Cardiac muscle cell (in vitro differentiated cells and primary cell): ENCODE results near the gene INPP4A. TPM values are rescaled to one million over a fixed set of nuclear protein-coding genes. Genes with fewer than 3 reads are reported as not detected.

ENCODE experiments used
- DNase-seq, 2 donors: peaks; one replicate each; pipeline versions ENCODE4 v3.0.0 to v3.0.0-alpha.2; 2010 to 2017; ENCODE audit warnings: low read depth in 1 of 2, low spot score in 1 of 2
- H3K27ac ChIP-seq: fragments of 200-600 bp; sonication (generic); 2 replicates; pipeline ENCODE4 v1.5.1; 2016
- H3K27me3 ChIP-seq: fragments of 200-600 bp; sonication (generic); 2 replicates; pipeline ENCODE4 v1.6.0; 2016; ENCODE audit warnings: control low read depth
- H3K36me3 ChIP-seq: fragments of 200-600 bp; sonication (generic); 2 replicates; pipeline ENCODE4 v1.5.1; 2016; ENCODE audit warnings: control low read depth
- H3K4me1 ChIP-seq: fragments of 200-600 bp; sonication (generic); 2 replicates; pipeline ENCODE4 v1.8.1; 2017; ENCODE audit warnings: low read depth, mild to moderate bottlenecking, mixed run types
- H3K4me3 ChIP-seq: fragments of 200-600 bp; sonication (generic); 2 replicates; pipeline ENCODE4 v1.5.1; 2016; ENCODE audit warnings: mild to moderate bottlenecking
- H3K9me3 ChIP-seq: fragments of 200-600 bp; sonication (generic); 2 replicates; pipeline ENCODE4 v1.5.1; 2017; ENCODE audit warnings: low read depth, mild to moderate bottlenecking, control low read depth
- polyA plus RNA-seq: library from polyadenylated mRNA; unstranded; fragments of >200 nt; fragmentation: Nextera tagmentation; extraction: Ambion mirVana; gene quantifications from 2 replicates; pipeline ENCODE4 v1.2.1, GENCODE V29; 2016
- total RNA-seq: library from RNA; depleted of rRNA; stranded (reverse); fragments of >200 nt; gene quantifications from 2 replicates; pipeline ENCODE4 v1.2.3, GENCODE V29; 2016
- TF ChIP-seq, protein P1 (sequence below): IDR thresholded peaks from 2 replicates; pipeline ENCODE4 v1.5.1; 2012; ENCODE audit warnings: low read depth, mild to moderate bottlenecking, low read length

INPP4A gene
- total and polyA plus RNA-seq, 2 experiments from 2014 or later: 11.6 to 25.0 TPM

- Histone ChIP-seq H3K4me1 (peaks cover 15% of the 10 kb centered on the region), H3K27me3 (no peaks in the 10 kb centered on the region), H3K36me3 (peaks cover 28% of the 10 kb centered on the region), H3K27ac (peak within 1 kb of the TSS; percentile 99), H3K4me3 (peak within 1 kb of the TSS; percentile 86), H3K9me3 (no peaks in the 10 kb centered on the region)
- peak; percentile 94 to 95 for DNase-seq
- TF ChIP-seq, protein P1, sequence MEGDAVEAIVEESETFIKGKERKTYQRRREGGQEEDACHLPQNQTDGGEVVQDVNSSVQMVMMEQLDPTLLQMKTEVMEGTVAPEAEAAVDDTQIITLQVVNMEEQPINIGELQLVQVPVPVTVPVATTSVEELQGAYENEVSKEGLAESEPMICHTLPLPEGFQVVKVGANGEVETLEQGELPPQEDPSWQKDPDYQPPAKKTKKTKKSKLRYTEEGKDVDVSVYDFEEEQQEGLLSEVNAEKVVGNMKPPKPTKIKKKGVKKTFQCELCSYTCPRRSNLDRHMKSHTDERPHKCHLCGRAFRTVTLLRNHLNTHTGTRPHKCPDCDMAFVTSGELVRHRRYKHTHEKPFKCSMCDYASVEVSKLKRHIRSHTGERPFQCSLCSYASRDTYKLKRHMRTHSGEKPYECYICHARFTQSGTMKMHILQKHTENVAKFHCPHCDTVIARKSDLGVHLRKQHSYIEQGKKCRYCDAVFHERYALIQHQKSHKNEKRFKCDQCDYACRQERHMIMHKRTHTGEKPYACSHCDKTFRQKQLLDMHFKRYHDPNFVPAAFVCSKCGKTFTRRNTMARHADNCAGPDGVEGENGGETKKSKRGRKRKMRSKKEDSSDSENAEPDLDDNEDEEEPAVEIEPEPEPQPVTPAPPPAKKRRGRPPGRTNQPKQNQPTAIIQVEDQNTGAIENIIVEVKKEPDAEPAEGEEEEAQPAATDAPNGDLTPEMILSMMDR: no peak
Observed at GRCh38 chr2:98608116-98608961, 163.7 kb downstream of the INPP4A start, which contains the start of the genes COA5 and UNC50. Gene COA5 (minus strand): TSS chr2:98608512. CDS start chr2:98608405, 107 bp downstream. Gene UNC50 (plus strand): TSS chr2:98608589. CDS start chr2:98609760, 1,171 bp downstream.

GRCh38 chr2:98608962-98609604 is 164.4 kb downstream of the INPP4A start:
- Histone ChIP-seq H3K36me3 (peaks cover 34% of the 10 kb centered on the region), H3K27me3 (no peaks in the 10 kb centered on the region), H3K9me3 (no peaks in the 10 kb centered on the region), H3K27ac (peak overlapping the region; percentile 99), H3K4me1 (peaks cover 15% of the 10 kb centered on the region), H3K4me3 (peak overlapping the region; percentile 86)
- TF ChIP-seq, protein P1: no peak
- DNase-seq: peak; percentile 43 to 62

GRCh38 chr2:98614024-98614739 is 169.5 kb downstream of the INPP4A start:
- Histone ChIP-seq H3K4me1 (peaks cover 4% of the 10 kb centered on the region), H3K9me3 (no peaks in the 10 kb centered on the region), H3K27me3 (no peaks in the 10 kb centered on the region), H3K36me3 (peaks cover 65% of the 10 kb centered on the region), H3K4me3 (no peak overlapping the region), H3K27ac (no peak overlapping the region)
- TF ChIP-seq, protein P1: no peak
- no peak for DNase-seq

DNA sequence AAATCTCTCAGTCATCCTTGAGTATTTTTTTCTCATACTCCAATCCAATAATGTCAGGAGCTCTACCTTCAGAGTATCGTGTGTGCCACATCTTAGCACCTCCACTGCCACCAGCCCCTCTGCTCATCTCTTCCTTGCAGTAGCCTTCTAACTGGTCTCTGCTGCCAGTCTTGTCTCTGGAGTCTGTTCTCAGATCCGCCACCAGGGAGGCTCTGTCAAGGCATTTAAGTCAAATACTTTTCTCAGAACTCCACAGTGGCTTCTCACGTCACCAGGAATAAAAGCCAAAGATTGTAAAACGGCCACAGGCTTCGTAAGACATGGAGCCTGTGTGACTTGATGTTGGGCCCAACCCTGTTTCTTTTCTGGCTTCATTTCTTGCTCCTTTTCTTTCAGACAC is 170.8 kb downstream of the INPP4A start:
- H3K27ac ChIP-seq: no peak overlapping the region
- no peaks in the 10 kb centered on the region for H3K9me3 ChIP-seq
- DNase-seq: no peak
- no peaks in the 10 kb centered on the region for H3K27me3 ChIP-seq
- H3K4me1 ChIP-seq: no peaks in the 10 kb centered on the region
- no peak overlapping the region for H3K4me3 ChIP-seq
- peaks cover 60% of the 10 kb centered on the region for H3K36me3 ChIP-seq
- TF ChIP-seq, protein P1: no peak

DNA sequence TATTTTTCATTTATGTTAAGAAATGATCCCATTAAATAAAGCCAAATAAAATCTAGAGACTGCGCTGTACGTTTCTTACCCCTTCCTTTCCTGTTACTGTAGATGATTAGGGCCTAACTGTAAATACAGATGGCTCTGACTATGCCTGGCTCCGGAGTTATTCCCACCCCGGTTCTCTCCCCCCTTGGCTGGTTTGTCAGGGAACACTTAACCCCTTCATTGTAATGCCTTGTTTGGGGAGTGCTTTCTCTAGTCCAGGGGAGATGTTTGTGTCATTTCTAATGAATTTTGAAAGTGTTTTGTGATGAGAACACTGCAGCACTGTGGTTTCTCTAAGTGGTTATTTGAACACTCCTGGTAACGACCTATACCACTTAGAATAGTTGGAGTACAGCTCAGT is 172.5 kb downstream of the INPP4A start:
- no peak overlapping the region for H3K4me3 ChIP-seq
- TF ChIP-seq, protein P1: no peak
- no peaks in the 10 kb centered on the region for H3K9me3 ChIP-seq
- no peak overlapping the region for H3K27ac ChIP-seq
- DNase-seq: no peak
- peaks cover 46% of the 10 kb centered on the region for H3K36me3 ChIP-seq
- no peaks in the 10 kb centered on the region for H3K27me3 ChIP-seq
- no peaks in the 10 kb centered on the region for H3K4me1 ChIP-seq
